ENCODE data around the gene PKD1. TPM values are rescaled to one million over a fixed set of nuclear protein-coding genes. Genes with fewer than 3 reads are reported as not detected.
A peak's percentile ranks its signal among the peaks of the same experiment; 100 is the strongest.

Gene PKD1
- total RNA-seq, 3 donors from 2014 or later, result 63.9 to 233 (median 80.8) TPM

DNA sequence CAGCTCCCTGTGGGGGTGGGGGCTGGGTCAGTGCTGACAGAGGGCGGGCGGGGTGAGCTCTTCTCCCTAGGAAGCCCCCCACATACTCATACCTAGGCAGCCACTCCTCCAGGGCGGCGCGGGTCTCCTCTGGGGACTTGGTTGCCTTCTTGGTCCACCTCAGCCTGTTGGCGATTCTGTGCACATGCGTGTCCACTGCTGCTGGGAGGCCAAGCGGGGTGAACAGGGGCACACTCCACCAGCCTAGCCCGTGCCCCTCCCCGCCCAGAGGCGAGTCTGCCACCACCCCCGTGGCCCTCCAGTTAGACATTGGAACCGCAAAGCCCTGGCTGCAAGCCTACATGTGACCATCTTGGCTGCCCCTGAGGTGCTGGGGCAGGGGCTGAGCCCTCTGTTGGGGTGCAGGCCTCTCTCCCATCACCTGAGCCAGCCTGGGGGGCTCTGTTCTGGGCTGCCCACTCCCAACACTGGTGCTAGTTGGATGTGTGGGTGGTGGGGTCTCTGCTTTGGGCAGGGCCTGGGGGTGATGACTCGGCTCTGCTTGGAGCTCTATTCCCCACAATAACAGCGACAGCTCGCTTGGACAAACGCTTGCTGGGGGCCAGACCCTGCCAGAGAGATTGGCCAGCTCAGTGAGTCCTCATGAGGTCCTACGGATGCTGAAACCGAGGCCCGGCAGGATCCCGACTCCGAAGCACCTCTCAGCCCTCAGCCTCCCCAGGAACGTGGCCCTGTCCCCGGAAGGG, 95.5 kb downstream of the PKD1 start:
- Histone ChIP-seq H3K36me3 (ENCODE audit: low read depth) (no peaks in the 10 kb centered on the region), H3K4me1 (ENCODE audit: low read depth) (peaks cover 69% of the 10 kb centered on the region), H3K9me3 (no peaks in the 10 kb centered on the region), H3K4me3 (no peak overlapping the region)
- intact Hi-C loops (cut with DNase I, micrococcal nuclease), result no loop called here
- DNase-seq (no peak), ATAC-seq (no peak)
- TF ChIP-seq, protein P1, sequence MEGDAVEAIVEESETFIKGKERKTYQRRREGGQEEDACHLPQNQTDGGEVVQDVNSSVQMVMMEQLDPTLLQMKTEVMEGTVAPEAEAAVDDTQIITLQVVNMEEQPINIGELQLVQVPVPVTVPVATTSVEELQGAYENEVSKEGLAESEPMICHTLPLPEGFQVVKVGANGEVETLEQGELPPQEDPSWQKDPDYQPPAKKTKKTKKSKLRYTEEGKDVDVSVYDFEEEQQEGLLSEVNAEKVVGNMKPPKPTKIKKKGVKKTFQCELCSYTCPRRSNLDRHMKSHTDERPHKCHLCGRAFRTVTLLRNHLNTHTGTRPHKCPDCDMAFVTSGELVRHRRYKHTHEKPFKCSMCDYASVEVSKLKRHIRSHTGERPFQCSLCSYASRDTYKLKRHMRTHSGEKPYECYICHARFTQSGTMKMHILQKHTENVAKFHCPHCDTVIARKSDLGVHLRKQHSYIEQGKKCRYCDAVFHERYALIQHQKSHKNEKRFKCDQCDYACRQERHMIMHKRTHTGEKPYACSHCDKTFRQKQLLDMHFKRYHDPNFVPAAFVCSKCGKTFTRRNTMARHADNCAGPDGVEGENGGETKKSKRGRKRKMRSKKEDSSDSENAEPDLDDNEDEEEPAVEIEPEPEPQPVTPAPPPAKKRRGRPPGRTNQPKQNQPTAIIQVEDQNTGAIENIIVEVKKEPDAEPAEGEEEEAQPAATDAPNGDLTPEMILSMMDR (IDR thresholded peaks at IDR 0.05), result no peak

DNA sequence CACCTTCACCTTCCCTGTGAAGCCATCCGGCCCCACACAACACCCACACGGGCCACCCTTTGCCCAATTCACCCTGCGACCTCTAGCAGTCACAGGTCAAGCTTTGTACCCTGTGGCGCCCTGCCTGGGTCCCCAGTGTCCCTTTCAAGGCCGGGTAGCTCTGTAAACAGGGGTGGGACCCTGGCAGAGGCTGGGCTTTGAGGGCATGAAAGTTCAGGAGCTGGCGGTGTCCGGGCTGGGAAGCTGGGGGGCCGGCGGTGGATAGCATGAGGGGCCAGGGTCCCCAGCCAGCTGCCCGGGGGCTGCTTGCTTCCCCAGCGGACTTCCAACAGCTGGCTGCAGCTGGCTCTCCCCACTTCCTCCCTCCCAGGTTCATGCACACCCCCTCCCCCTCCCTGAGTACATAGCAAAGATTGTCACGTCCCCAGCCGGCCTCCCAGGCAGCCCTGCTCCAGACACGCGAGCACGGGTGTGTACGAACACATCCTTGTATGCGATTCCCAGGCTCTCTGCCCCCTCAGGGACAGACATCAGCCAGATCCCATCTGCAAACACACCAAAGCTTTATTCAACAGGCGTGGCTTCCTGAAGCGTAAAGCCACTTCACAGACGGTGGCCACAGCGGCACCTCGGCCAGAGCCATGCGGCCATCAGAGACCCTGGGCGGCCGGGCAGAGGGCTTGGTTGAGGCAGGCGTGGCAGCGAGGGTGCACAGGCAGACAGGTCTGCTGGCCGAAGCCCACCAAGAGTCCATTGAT, 96.2 kb downstream of the PKD1 start:
- ATAC-seq, result peak; percentile 16
- Histone ChIP-seq H3K4me3 (no peak overlapping the region), H3K36me3 (ENCODE audit: low read depth) (no peaks in the 10 kb centered on the region), H3K9me3 (no peaks in the 10 kb centered on the region), H3K4me1 (ENCODE audit: low read depth) (peaks cover 66% of the 10 kb centered on the region)
- peak; percentile 76 to 87 (median 80) for DNase-seq
- intact Hi-C loops (cut with DNase I, micrococcal nuclease), result no loop called here
- TF ChIP-seq, protein P1 (IDR thresholded peaks at IDR 0.05), result no peak

Small RNA genes lying within 50 kb of the gene (microRNA-seq; reads per million reads assigned to microRNA genes)
- gene MIR1225 (not detected), gene MIR3180-5 (not detected), gene MIR4516 (not detected), gene MIR6511B1 (not detected)

Other genes with a start within 250 kb of the PKD1 start
- gene HS3ST6, start 217.5 kb downstream of the PKD1 start, total RNA-seq, result 1 to 10 TPM; 2.5 to 3.1 (median 2.6) TPM
- 10 to 100 TPM; 34.8 to 46.3 (median 40.5) TPM for gene MSRB1, start 192.7 kb downstream of the PKD1 start, total RNA-seq
- gene RPL3L, start 181.2 kb downstream of the PKD1 start, total RNA-seq, result not detected
- 100 to 1,000 TPM; 204 to 212 (median 210) TPM for gene NDUFB10, start 176.4 kb downstream of the PKD1 start, total RNA-seq
- gene RPS2, start 171.1 kb downstream of the PKD1 start, total RNA-seq, result 1,000 to 10,000 TPM; 1,284 to 2,138 (median 1,849) TPM
- gene RNF151, start 169.0 kb downstream of the PKD1 start, total RNA-seq, result not detected
- gene TBL3, start 163.8 kb downstream of the PKD1 start, total RNA-seq, result 10 to 100 TPM; 21.6 to 25.5 (median 24.0) TPM
- 10 to 100 TPM; 12.2 to 39.9 (median 27.1) TPM for gene NOXO1, start 154.4 kb downstream of the PKD1 start, total RNA-seq
- 10 to 100 TPM; 42.1 to 75.5 (median 68.8) TPM for gene GFER, start 151.7 kb downstream of the PKD1 start, total RNA-seq
- 1 to 10 TPM; 1.3 to 7.9 (median 1.5) TPM for gene SYNGR3, start 145.9 kb downstream of the PKD1 start, total RNA-seq
- 10 to 100 TPM; 41.9 to 45.4 (median 42.4) TPM for gene ZNF598, start 126.1 kb downstream of the PKD1 start, total RNA-seq
- gene NPW, start 116.1 kb downstream of the PKD1 start, total RNA-seq, result 1 to 10 TPM in 1 of 3 donors, under 1 TPM in 2; 0.32 to 2.1 (median 0.60) TPM
- gene NHERF2, start 109.0 kb downstream of the PKD1 start, total RNA-seq, result 10 to 100 TPM; 54.5 to 65.4 (median 60.0) TPM
- gene NTHL1, start 88.1 kb downstream of the PKD1 start, total RNA-seq, result 10 to 100 TPM; 23.5 to 28.2 (median 24.5) TPM
- gene TSC2, start 87.9 kb downstream of the PKD1 start, total RNA-seq, result 100 to 1,000 TPM; 140 to 161 (median 150) TPM
- 10 to 100 TPM in 2 of 3 donors, 1 to 10 TPM in 1; 3.8 to 28.3 (median 15.7) TPM for gene RAB26, start 12.7 kb upstream of the PKD1 start, total RNA-seq
- gene TRAF7, start 19.9 kb upstream of the PKD1 start, total RNA-seq, result 100 to 1,000 TPM in 1 of 3 donors, 10 to 100 TPM in 2; 91.5 to 104 (median 94.0) TPM
- 1 to 10 TPM in 2 of 3 donors, under 1 TPM in 1; 0.06 to 1.5 (median 1.0) TPM for gene CASKIN1, start 60.7 kb upstream of the PKD1 start, total RNA-seq
- 10 to 100 TPM; 25.5 to 30.9 (median 29.8) TPM for gene MLST8, start 69.6 kb upstream of the PKD1 start, total RNA-seq
- 10 to 100 TPM in 2 of 3 donors, 1 to 10 TPM in 1; 8.4 to 12.3 (median 12.1) TPM for gene BRICD5, start 75.0 kb upstream of the PKD1 start, total RNA-seq
- 10 to 100 TPM; 15.5 to 19.7 (median 17.6) TPM for gene PGP, start 78.9 kb upstream of the PKD1 start, total RNA-seq
- 10 to 100 TPM; 23.5 to 28.3 (median 24.2) TPM for gene E4F1, start 87.7 kb upstream of the PKD1 start, total RNA-seq
- gene DNASE1L2, start 100.5 kb upstream of the PKD1 start, total RNA-seq, result 1 to 10 TPM in 2 of 3 donors, under 1 TPM in 1; 0.87 to 1.9 (median 1.1) TPM
- 100 to 1,000 TPM in 1 of 3 donors, 10 to 100 TPM in 2; 88.5 to 129 (median 95.5) TPM for gene ECI1, start 115.7 kb upstream of the PKD1 start, total RNA-seq
- gene RNPS1, start 132.2 kb upstream of the PKD1 start, total RNA-seq, result 100 to 1,000 TPM; 125 to 144 (median 125) TPM
- 10 to 100 TPM in 1 of 3 donors, 1 to 10 TPM in 2; 3.0 to 13.5 (median 3.4) TPM for gene ABCA3, start 204.8 kb upstream of the PKD1 start, total RNA-seq

Measured in mucosa of descending colon (tissue), 3 donors.